Kidney epithelial cell (primary cell): ENCODE measurements around the gene KCNJ12. TPM values are rescaled to one million over a fixed set of nuclear protein-coding genes. Genes with fewer than 3 reads are reported as not detected.
"Not testable (repeated sequence)": the region's sequence is repeated elsewhere in the genome, so short reads cannot be mapped to it uniquely, and the experiment has no call there.

Source experiments
- DNase-seq: peaks from one replicate; pipeline ENCODE4 v3.0.0-alpha.2; 2010; ENCODE audit warnings: low read depth
- H3K27me3 ChIP-seq: 2 replicates; pipeline ENCODE4 v1.6.0; 2011; ENCODE audit warnings: low read length; ENCODE audit not compliant: control insufficient read depth, insufficient read depth
- H3K36me3 ChIP-seq: 2 replicates; pipeline ENCODE4 v1.5.1; 2011; ENCODE audit warnings: low read length; ENCODE audit not compliant: control insufficient read depth, insufficient read depth
- H3K4me3 ChIP-seq: 2 replicates; pipeline ENCODE4 v1.5.1; 2011; ENCODE audit warnings: low read depth, mild to moderate bottlenecking, control low read depth, low read length
- total RNA-seq: library from RNA; depleted of rRNA; stranded (reverse); fragments of >200 nt; gene quantifications from 2 replicates; pipeline ENCODE4 v1.2.3, GENCODE V29; 2015
- TF ChIP-seq, protein P1 (sequence below): IDR thresholded peaks from 2 replicates; pipeline ENCODE4 v1.5.1; 2011; ENCODE audit warnings: mild to moderate bottlenecking, moderate library complexity, low read length, control low read depth, inconsistent platforms; ENCODE audit not compliant: insufficient read depth, poor library complexity, severe bottlenecking

KCNJ12 gene
- 2.5 and 5.9 TPM in 2 replicates for total RNA-seq

- Histone ChIP-seq H3K4me3 (peak within 1 kb of the TSS; percentile 24), H3K36me3 (no peaks in the 10 kb centered on the region), H3K27me3 (peaks cover 48% of the 10 kb centered on the region)
- TF ChIP-seq, protein P1, sequence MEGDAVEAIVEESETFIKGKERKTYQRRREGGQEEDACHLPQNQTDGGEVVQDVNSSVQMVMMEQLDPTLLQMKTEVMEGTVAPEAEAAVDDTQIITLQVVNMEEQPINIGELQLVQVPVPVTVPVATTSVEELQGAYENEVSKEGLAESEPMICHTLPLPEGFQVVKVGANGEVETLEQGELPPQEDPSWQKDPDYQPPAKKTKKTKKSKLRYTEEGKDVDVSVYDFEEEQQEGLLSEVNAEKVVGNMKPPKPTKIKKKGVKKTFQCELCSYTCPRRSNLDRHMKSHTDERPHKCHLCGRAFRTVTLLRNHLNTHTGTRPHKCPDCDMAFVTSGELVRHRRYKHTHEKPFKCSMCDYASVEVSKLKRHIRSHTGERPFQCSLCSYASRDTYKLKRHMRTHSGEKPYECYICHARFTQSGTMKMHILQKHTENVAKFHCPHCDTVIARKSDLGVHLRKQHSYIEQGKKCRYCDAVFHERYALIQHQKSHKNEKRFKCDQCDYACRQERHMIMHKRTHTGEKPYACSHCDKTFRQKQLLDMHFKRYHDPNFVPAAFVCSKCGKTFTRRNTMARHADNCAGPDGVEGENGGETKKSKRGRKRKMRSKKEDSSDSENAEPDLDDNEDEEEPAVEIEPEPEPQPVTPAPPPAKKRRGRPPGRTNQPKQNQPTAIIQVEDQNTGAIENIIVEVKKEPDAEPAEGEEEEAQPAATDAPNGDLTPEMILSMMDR = no peak
- no peak for DNase-seq
Measured at GRCh38 chr17:21376081-21376758, at the start of gene KCNJ12. KCNJ12 (plus strand) TSS chr17:21376357; CDS start chr17:21415343, 38,986 bp downstream.

DNA sequence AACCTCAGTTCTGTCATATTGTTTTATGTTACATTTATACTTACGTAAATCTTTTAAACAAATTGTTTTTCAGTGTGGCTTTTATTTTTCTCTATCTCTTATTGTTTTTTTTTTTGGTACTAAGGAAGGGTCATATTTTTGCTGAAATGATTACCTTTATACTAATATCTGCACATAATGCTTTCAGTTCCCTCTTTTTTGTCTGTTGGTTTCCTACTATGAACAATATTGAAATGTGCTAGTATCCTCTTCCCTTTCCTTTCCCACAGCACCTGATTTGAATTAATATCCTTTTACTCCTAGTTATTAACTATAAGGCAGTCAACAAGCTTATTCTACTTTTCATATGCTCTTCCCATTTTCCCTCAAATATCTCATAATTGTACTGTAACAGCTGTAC lies 48.2 kb upstream of the KCNJ12 start:
- H3K4me3 ChIP-seq, DNase-seq, H3K27me3 ChIP-seq, H3K36me3 ChIP-seq: not testable (repeated sequence)

GRCh38 chr17:21328778-21329177 lies 47.4 kb upstream of the KCNJ12 start:
- H3K27me3 ChIP-seq = not testable (repeated sequence)

DNA sequence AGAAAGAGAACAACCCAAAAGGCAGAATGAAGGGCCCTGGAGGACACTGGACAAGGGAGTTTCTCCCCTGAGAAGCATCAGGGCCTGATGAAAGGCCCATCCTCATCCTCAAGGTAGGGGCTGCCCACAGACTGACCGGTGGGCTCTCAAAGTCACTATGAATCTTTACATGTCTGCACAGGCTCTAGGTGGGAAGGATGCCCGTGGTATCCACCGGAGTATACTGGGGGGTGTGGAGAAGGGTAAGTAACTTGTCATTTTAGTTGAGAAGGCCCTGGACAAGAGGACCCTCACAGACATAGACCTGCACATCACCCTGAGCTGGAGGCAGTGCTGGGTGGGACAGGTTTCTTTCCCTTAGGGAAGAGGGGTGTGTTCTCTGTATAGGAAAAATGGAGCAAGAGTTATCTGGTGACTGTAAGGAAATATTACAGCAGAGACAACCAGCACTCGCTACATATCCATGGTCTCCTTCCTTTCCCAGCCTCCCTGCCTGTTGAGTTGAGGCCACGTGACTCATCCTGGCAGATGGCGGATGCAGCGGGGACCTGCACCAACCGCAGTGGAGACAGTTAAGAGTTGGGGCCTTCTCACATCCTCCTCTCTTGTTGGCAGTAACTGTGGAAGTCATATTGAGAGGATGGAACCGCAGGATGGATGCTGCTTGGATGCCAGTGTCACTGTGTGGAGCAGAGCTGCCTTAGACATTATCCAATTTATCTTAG lies 45.6 kb upstream of the KCNJ12 start:
- no peak overlapping the region for H3K4me3 ChIP-seq
- TF ChIP-seq, protein P1 = no peak
- H3K36me3 ChIP-seq = no peaks in the 10 kb centered on the region
- DNase-seq = no peak
- H3K27me3 ChIP-seq = no peaks in the 10 kb centered on the region

More at GRCh38 chr17:21328778-21329177, 47.4 kb upstream of the KCNJ12 start:
- H3K4me3 ChIP-seq, DNase-seq, H3K36me3 ChIP-seq: not testable (repeated sequence)

- DNase-seq, H3K4me3 ChIP-seq, H3K27me3 ChIP-seq, H3K36me3 ChIP-seq: not testable (repeated sequence)
Measured at GRCh38 chr17:21336541-21337294, 39.4 kb upstream of the KCNJ12 start.

- DNase-seq, H3K4me3 ChIP-seq, H3K27me3 ChIP-seq, H3K36me3 ChIP-seq: not testable (repeated sequence)
Measured at GRCh38 chr17:21337981-21338625, 38.1 kb upstream of the KCNJ12 start.

- TF ChIP-seq, protein P1 = no peak
- H3K27me3 ChIP-seq = peaks cover 5% of the 10 kb centered on the region
- H3K36me3 ChIP-seq = no peaks in the 10 kb centered on the region
- DNase-seq = no peak
- H3K4me3 ChIP-seq = no peak overlapping the region
Measured at GRCh38 chr17:21339011-21339410, 37.1 kb upstream of the KCNJ12 start.

DNA sequence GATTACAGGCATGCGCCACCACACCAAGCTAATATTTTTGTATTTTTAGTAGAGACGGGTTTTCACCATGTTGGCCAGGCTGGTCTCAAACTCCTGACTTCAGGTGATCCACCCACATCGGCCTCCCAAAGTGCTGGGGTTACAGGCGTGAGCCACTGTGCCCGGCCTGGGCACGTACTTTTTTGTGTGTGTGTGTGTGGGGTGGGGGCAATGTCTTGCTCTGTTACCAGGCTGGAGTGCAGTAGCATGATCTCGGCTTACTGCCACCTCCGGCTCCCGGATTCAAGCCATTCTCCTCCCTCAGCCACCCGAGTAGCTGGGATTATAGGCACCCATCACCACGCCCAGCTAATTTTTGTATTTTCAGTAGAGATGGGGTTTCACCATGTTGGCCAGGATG lies 36.6 kb upstream of the KCNJ12 start:
- not testable (repeated sequence) for DNase-seq, H3K27me3 ChIP-seq

GRCh38 chr17:21340407-21340806 lies 35.8 kb upstream of the KCNJ12 start:
- not testable (repeated sequence) for H3K27me3 ChIP-seq, DNase-seq, H3K4me3 ChIP-seq, H3K36me3 ChIP-seq

More for the DNA sequence above, 36.6 kb upstream of the KCNJ12 start:
- not testable (repeated sequence) for H3K4me3 ChIP-seq, H3K36me3 ChIP-seq

GRCh38 chr17:21341279-21341678 lies 34.9 kb upstream of the KCNJ12 start:
- DNase-seq, H3K36me3 ChIP-seq, H3K27me3 ChIP-seq, H3K4me3 ChIP-seq: not testable (repeated sequence)
